HG03025 (cell line): Measurements from ENCODE around the gene YTHDC2.
A peak's percentile ranks its signal among the peaks of the same experiment; 100 is the strongest.
"Not testable (repeated sequence)": the region's sequence is repeated elsewhere in the genome, so short reads cannot be mapped to it uniquely, and the experiment has no call there.

ENCODE experiments used
- ATAC-seq: cut with Tn5 transposase; IDR thresholded peaks from one replicate; pipeline ENCODE4 v1.9.1; 2021; ENCODE audit warnings: mild to moderate bottlenecking, moderate library complexity; ENCODE audit not compliant: unreplicated experiment, low FRiP score

The YTHDC2 gene

DNA sequence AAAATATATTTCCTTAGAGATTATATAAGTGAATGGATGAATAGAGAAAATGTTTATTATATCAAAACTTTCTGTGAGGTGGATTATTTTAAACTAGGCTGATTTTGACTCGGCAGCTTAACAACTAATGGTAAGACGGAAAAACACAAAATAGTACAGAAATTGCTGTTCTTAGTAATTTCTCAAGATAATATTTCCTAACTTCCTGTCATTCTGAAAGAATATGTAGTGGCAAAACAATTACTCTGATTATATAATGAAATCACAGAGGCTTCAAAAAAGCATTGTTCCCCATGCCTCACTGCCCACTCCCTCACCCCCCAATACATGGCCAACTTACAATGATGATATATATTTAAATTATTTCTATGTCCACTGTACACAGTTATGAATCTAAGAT, 85.4 kb downstream of the YTHDC2 start:
- ATAC-seq: no peak

DNA sequence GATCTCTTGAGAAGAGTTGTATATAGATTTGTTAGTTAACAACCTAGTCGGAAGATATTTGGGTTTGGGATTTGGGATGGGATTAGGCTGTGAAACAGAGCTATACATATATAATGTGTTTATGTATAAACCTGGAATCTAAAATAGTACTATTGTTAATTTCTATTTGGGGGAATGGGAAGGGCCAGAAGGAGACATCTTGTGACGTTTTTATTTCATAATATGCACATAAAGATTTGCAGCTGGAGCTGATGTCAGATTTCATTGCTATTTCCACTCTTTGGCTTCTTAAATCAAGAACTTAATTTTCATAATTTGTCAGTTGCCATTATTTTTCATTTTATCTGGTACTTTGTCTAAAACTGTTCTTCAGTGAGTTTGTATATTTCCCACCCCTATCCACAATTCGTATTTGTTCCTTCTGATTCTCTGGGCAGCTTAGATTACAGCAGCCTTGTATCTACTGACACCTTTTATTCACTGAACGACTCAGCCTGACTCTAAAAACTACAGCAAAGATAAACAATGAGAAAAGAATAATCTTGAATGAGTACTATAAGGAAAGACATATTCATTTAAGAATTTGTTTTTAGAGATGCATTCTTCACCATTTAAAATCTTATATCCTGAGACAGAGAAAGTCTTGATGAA, 86.9 kb downstream of the YTHDC2 start:
- no peak for ATAC-seq

DNA sequence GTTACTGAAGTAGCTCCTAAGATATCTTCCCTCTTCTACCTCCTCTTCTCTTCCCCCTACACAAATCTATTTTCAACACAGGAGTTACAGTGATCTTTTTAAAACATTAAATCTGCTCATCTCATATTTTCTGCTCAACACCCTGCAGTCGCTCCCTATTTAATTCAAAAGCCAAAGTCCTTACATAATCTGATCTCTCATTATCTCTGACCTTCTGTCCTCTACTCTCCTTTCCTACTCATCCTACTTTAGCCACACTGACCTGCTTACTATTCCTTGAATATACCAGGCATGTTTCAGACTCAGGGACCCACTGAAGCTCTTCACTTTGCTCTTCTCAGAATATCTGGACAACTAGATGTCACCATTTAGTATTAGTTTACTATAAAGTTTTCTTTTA, 87.9 kb downstream of the YTHDC2 start:
- ATAC-seq: no peak

DNA sequence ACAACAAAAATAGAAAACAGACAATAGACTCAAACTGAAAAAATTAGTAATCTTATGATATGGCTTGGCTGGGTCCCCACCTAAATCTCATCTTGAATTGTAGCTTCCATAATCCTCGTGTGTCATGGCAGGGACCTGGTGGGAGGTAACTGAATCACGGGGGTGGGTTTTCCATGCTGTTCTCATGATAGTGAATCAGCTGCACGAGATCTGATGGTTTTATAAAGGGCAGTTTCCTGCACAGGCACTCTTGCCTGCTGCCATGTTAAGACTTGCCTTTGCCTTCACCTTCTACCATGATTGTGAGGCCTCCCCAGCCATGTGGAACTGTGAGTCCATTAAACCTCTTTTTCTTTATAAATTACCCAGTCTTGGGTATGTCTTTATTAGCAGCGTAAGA, 89.8 kb downstream of the YTHDC2 start:
- not testable (repeated sequence) for ATAC-seq

DNA sequence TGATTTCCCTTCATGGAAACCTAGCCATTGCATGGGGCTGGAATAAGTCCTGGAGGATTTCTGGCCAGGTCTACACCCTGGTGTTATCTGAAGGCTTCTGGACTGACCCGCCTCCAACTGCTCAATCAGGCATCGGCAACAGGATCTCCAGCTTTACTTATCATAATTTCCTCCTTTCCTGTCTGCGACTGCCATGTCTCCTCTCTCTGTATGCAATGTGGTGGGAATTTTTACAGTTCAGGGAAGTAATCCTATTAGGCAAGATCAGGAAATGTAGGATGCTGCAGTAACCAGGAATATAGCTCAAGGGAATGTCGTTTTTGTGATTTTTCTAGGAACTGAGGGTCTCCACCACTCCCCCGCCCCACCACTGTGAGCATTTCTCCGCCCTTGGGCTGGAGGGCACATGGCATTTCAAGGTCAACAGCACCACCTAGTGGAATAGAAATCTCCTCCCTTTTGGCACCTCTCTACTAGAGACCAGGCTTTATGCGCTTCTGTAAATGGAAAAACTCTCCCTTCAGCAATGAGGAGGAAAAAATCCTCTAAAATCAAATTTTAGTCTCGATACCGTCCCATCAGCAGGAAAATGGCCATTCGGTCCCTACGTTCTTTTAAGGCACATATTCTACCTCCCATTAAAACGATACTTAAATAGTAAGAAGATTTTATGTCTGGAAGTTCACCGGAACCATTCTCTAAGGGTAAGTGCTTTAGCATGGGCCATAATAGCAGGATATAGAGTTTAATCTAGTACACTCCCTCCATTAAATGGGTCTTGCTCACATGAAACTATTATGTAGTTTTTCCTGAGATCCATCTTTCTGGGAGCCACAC, 93.0 kb downstream of the YTHDC2 start:
- ATAC-seq: peak; percentile 78

DNA sequence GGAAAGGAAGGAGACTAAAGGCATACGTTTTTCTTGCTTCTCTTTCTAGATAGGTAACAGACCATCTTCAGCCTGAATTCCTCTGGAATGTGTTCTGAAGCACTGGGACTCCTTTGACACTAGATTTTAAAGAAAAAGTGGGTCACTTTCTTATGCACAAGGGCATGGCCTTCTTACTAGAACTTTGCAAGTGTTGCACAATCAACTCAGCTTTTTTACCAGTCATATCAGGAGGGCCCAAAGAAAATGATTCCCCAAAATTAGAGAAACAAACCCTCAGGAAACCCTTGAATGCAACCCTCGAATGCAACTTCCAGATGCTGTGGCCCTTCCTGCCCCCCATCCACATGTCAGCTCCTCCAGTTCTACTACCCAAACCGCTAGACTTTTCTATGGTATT, 93.9 kb downstream of the YTHDC2 start:
- ATAC-seq: no peak

DNA sequence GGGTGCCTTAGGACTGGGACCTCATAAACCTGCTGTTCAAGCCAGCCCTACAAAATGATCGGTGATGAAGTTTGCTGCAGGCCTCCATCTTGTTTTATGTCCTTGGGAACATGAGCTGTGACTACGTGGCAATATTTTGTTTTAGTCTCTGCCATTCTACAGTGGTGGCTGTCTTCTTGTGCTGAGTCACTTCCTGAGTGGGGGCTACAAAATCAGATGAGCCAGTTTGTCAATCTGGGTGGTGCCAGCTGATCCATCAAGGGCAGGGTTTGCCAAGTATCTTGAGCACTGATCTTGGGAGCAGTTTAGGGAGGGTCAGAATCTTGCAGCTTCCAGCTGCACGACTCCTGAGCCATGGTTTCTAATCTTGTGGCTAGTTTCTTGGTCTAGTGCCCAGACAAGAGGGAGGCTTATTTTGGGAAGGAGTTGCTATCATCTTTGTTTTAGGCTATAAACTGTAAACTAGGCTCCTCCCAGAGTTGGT, 94.7 kb downstream of the YTHDC2 start:
- no peak for ATAC-seq

DNA sequence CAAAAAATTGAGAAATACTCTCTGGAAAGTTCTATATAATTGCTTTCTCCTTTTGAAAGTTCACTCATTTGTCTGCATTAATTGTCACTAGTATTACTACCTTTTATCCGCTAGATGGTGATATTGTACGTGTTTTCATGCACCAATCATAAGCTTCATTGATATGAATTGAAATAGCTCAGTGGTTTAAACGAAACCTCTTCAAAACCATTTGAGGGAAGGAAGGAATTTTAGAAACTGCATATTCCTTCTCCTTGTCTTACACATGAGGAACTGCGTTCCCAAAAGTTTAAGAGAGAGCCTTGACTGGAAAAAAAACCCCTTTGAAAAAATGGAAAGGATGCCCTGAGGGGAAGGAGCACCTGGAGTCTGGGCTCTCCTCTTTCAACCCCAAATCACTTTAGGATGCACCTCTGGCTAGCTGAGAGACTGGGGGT, 98.6 kb downstream of the YTHDC2 start:
- peak; percentile 83 for ATAC-seq

DNA sequence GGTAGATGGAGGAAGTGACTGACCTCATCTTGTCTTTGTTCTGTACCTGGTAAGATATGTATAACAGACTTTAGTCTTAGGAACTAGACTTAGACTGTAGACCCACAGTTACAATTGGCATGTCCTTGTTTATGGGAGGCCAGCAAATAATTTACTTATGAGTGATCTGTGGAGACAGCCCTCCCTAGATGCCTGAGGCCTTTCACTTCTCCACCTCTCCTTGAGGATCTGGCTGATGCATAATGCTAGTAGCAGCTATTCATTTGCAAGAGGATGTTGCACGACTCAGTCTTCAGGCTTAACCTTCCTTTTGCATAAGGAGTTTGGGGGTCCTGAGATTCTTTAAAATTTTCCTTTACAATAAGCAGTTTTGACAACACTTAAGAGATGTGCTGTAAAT, 100.7 kb downstream of the YTHDC2 start:
- no peak for ATAC-seq

DNA sequence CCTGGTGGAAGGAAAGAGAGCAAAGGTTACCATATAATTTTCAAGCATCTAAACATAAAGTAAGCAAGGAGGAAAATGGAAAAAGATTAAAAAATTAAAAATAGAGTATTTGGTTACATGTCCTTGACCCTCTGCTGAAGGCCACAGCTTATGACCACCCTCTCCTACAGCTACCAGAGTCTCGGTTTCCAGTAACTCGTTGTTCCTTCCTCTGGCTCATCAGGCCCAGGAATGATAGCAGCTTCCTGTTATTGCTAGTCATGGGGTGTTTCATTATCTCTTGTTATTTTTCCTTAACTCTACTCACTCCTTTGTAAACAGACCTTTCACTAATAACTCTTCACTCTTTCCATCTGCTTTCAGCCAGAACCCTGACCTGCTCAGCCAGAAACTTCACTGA, 102.2 kb downstream of the YTHDC2 start:
- no peak for ATAC-seq

DNA sequence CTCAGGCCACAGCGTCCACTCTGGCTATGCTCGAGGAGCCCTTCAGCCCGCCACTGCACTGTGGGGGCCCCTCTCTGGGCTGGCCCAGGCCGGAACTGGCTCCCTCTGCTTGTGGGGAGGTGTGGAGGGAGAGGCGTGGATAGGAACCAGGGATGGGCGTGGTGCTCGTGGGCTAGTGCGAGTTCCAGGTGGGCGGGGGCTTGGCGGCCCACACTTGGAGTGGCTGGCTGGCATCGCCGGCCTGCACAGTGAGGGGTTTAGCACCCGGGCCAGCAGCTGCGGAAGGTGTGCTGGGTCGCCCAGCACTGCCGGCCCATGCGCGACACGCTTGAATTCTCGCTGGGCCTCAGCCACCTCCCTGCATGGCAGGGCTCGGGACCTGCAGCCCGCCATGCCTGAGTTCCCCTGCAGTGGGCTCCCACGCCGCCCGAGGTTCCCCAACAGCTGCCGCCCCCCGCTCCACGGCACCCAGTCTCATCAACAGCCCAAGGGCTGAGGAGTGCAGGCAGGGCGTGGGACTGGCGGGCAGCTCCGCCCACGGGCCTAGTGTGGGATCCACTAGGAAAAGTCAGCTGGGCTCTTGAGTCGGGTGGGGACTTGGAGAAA, 103.8 kb downstream of the YTHDC2 start:
- no peak for ATAC-seq

DNA sequence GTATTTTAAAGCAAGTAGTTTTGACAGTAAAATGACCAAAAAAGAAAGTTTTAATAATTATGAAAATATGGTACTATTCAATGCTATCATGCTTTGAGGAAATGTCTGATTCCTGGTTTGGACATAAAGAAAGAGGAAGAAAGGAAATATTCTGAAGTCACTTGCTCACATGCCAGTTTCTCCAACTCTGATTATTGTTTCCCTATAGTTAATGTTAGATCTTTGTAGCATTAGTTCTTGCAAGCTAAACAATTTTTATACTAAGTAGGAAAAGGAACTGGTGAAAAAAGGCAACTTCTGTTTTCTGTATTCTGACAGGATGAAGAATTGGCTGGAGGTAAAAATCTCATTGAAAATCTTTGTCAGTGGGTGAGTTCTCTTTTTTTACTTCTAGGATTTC, 119.5 kb downstream of the YTHDC2 start:
- no peak for ATAC-seq

DNA sequence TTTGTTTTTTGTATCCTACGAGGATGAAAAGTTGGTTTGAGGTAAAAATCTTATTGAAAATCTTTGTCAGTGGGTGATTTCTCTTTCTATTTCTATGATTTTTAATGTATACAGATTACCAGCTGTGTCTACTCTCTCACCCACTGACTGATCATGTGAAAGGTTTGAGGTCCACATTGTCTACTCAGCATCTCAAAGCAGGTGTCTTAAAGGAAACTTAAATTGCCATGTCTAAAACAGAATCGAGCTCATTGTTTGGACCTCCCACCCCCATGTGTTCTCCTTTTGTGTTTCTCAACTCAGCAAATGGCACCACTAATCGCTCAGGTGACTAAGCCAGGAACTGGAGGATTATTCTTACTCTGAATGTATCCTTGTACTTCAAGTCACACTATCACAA, 121.5 kb downstream of the YTHDC2 start:
- ATAC-seq: no peak

DNA sequence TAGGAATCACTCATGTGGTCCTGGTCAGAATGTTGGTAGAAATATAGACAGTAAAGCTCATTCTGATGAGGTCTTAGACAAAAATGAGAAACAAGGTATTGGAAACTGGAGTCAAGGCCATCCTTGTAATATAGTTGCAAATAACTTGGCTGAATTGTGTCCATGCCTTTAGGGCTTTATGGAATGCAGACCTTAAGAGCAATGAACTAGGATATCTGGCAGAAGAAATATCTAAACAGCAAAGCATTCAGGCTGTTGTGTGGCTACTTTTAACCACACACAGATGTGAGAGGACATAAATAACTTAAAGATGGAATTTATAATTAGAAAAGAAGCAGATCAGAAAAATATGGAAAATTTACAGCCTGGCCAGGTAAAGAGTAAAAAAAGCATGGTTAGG, 128.2 kb downstream of the YTHDC2 start:
- no peak for ATAC-seq
